ENCODE results near the gene CNTFR. TPM values are rescaled to one million over a fixed set of nuclear protein-coding genes. Genes with fewer than 3 reads are reported as not detected.

The CNTFR gene
- total and polyA plus RNA-seq, 2 donors (not counting 1 experiment from before 2014, with no cell fraction given): not detected

- TF ChIP-seq, protein P1, sequence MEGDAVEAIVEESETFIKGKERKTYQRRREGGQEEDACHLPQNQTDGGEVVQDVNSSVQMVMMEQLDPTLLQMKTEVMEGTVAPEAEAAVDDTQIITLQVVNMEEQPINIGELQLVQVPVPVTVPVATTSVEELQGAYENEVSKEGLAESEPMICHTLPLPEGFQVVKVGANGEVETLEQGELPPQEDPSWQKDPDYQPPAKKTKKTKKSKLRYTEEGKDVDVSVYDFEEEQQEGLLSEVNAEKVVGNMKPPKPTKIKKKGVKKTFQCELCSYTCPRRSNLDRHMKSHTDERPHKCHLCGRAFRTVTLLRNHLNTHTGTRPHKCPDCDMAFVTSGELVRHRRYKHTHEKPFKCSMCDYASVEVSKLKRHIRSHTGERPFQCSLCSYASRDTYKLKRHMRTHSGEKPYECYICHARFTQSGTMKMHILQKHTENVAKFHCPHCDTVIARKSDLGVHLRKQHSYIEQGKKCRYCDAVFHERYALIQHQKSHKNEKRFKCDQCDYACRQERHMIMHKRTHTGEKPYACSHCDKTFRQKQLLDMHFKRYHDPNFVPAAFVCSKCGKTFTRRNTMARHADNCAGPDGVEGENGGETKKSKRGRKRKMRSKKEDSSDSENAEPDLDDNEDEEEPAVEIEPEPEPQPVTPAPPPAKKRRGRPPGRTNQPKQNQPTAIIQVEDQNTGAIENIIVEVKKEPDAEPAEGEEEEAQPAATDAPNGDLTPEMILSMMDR (IDR thresholded peaks at IDR 0.05): no peak
- no peak for TF ChIP-seq EZH2 (IDR thresholded peaks at IDR 0.05; ENCODE audit: borderline replicate concordance, insufficient read depth, low read depth, low read length, poor library complexity, severe bottlenecking)
- ChIA-PET CTCF (interaction anchor here (0.9 kb wide), 1 partner anchor 60 kb away, joined by 3 read pairs; no protein-coding TSS in a partner anchor), POLR2A (no interaction called here)
- no peak overlapping the region for H3K27ac ChIP-seq (ENCODE audit: low read length in 2 of 2)
- H3K27me3 ChIP-seq (replicated peaks in 1 of 4; ENCODE audit: control extremely low read depth in 1 of 4, control insufficient read depth in 3 of 4, insufficient read depth in 4 of 4, low read length in 3 of 4): peaks cover 0 to 24% (median 5%) of the 10 kb centered on the region in 4 experiments
- no peak overlapping the region for H2AFZ ChIP-seq (ENCODE audit: insufficient read depth, low read depth, low read length, poor library complexity, severe bottlenecking)
- no peaks in the 10 kb centered on the region for H3K4me1 ChIP-seq (ENCODE audit: control insufficient read depth in 2 of 2, insufficient read depth in 2 of 2, low read length in 2 of 2)
- H3K9ac ChIP-seq (ENCODE audit: low read length): no peak overlapping the region
- DNase-seq (no peak), ATAC-seq (ENCODE audit: low read depth) (no peak)
- 70% methylated on average over 5 of the region's 5 CpGs for WGBS (ENCODE audit: insufficient coverage)
- H3K4me3 ChIP-seq (ENCODE audit: control extremely low read depth in 1 of 5, extremely low read depth in 1 of 5, insufficient read depth in 1 of 5, low read depth in 2 of 5, low read length in 4 of 5): no peak overlapping the region
- peaks cover 0 to 3% (median 0%) of the 10 kb centered on the region in 3 donors for H3K9me3 ChIP-seq (ENCODE audit: control extremely low read depth in 1 of 3, control insufficient read depth in 2 of 3, insufficient read depth in 1 of 3, low read length in 2 of 3)
- intact Hi-C loops (cut with micrococcal nuclease): no loop called here
- H3K4me2 ChIP-seq (replicated peaks; ENCODE audit: low read depth, low read length, poor library complexity, severe bottlenecking): no peak overlapping the region
- H3K79me2 ChIP-seq (ENCODE audit: control insufficient read depth, insufficient read depth, low read length): no peaks in the 10 kb centered on the region
- no peaks in the 10 kb centered on the region for H3K36me3 ChIP-seq (replicated peaks in 1 of 2; ENCODE audit: control extremely low read depth in 1 of 2, control insufficient read depth in 1 of 2, extremely low read depth in 1 of 2, insufficient read depth in 2 of 2, low read length in 1 of 2)
- Mint-ChIP-seq H3K27ac (no peak overlapping the region), H3K27me3 (peaks cover 32% of the 10 kb centered on the region), H3K4me1 (no peaks in the 10 kb centered on the region), H3K4me3 (no peak overlapping the region), H3K9me3 (ENCODE audit: insufficient read depth) (no peaks in the 10 kb centered on the region)
- no peaks in the 10 kb centered on the region for H4K20me1 ChIP-seq (ENCODE audit: control insufficient read depth, insufficient read depth, low read length, poor library complexity, severe bottlenecking)
These were observed 45.5 kb downstream of the CNTFR start for GRCh38 chr9:34544035-34544434.

- H3K4me1 Mint-ChIP-seq: no peaks in the 10 kb centered on the region
- no peaks in the 10 kb centered on the region for H3K9me3 ChIP-seq (ENCODE audit: control extremely low read depth in 1 of 3, control insufficient read depth in 2 of 3, insufficient read depth in 1 of 3, low read length in 2 of 3)
- no peaks in the 10 kb centered on the region for H3K36me3 ChIP-seq (replicated peaks in 1 of 2; ENCODE audit: control extremely low read depth in 1 of 2, control insufficient read depth in 1 of 2, extremely low read depth in 1 of 2, insufficient read depth in 2 of 2, low read length in 1 of 2)
- H3K27ac ChIP-seq (ENCODE audit: low read length in 2 of 2): no peak overlapping the region
- no peak overlapping the region for H2AFZ ChIP-seq (ENCODE audit: insufficient read depth, low read depth, low read length, poor library complexity, severe bottlenecking)
- no peak overlapping the region for H3K4me3 ChIP-seq (ENCODE audit: control extremely low read depth in 1 of 5, extremely low read depth in 1 of 5, insufficient read depth in 1 of 5, low read depth in 2 of 5, low read length in 4 of 5)
- ChIA-PET CTCF (interaction anchor here (0.6 kb wide), 1 partner anchor 61 kb away, joined by 3 read pairs; no protein-coding TSS in a partner anchor), POLR2A (no interaction called here)
- no peak overlapping the region for H3K4me3 Mint-ChIP-seq
- no peak overlapping the region for H3K9ac ChIP-seq (ENCODE audit: low read length)
- DNase-seq (no peak), ATAC-seq (ENCODE audit: low read depth) (no peak)
- TF ChIP-seq, protein P1 (IDR thresholded peaks at IDR 0.05): no peak
- no peak for TF ChIP-seq EZH2 (IDR thresholded peaks at IDR 0.05; ENCODE audit: borderline replicate concordance, insufficient read depth, low read depth, low read length, poor library complexity, severe bottlenecking)
- H3K79me2 ChIP-seq (ENCODE audit: control insufficient read depth, insufficient read depth, low read length): no peaks in the 10 kb centered on the region
- H3K9me3 Mint-ChIP-seq (ENCODE audit: insufficient read depth): no peaks in the 10 kb centered on the region
- H3K27me3 Mint-ChIP-seq: peaks cover 31% of the 10 kb centered on the region
- H4K20me1 ChIP-seq (ENCODE audit: control insufficient read depth, insufficient read depth, low read length, poor library complexity, severe bottlenecking): no peaks in the 10 kb centered on the region
- H3K27me3 ChIP-seq (replicated peaks in 1 of 4; ENCODE audit: control extremely low read depth in 1 of 4, control insufficient read depth in 3 of 4, insufficient read depth in 4 of 4, low read length in 3 of 4): peaks cover 0 to 9% (median 0%) of the 10 kb centered on the region in 4 experiments
- WGBS (ENCODE audit: insufficient coverage): 73% methylated on average over 6 of the region's 7 CpGs
- intact Hi-C loops (cut with micrococcal nuclease): no loop called here
- H3K4me2 ChIP-seq (replicated peaks; ENCODE audit: low read depth, low read length, poor library complexity, severe bottlenecking): no peak overlapping the region
- no peaks in the 10 kb centered on the region for H3K4me1 ChIP-seq (ENCODE audit: control insufficient read depth in 2 of 2, insufficient read depth in 2 of 2, low read length in 2 of 2)
- H3K27ac Mint-ChIP-seq: no peak overlapping the region
These were observed 48.0 kb downstream of the CNTFR start for GRCh38 chr9:34541540-34541939.

All from B cell (primary cell).